ENCODE measurements around the gene MINPP1. TPM values are rescaled to one million over a fixed set of nuclear protein-coding genes. Genes with fewer than 3 reads are reported as not detected.

Gene MINPP1
- total RNA-seq, 4 donors from 2014 or later = 11.1 to 28.4 (median 21.2) TPM

DNA sequence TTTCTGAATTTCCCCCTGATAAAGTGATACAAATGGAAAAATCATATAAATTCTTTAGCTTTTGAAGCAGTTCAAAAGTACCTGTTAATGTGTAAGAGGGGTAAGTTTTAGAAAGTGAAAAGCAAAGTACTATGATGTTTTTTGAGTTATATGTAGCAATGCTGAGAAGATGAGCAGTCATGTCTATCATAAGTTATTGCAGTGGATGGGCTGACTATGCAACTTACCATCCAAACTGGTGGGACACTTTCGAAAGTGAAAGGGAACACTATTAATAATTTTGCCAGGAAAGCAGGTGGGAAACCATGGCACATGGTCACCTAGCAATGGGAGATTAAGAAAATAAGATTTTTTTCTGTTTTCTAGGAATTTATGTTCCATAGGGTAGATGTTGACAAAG lies 4.1 kb downstream of the MINPP1 start:
- WGBS, 2 donors (ENCODE audit: low coverage in 1 of 2) = 96 to 100% methylated on average over 1 of the region's 1 CpG

DNA sequence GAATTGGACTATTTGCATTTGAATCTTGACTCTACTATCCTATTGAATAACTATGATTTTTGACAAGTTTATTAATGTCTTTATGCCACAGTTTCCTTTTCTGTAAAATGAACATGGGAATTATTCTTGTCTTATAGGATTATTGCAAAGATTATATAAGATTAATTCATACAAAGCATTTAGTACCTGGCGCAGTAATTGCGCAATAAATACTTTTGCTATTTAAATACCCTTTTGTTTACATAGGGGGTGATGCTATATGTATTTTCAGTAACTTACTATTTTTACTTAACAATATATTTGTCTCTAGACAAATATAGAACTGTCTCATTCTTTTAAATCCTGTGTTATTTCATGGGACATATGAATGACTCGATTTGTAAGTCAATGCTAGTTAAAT lies 5.3 kb downstream of the MINPP1 start:
- TF ChIP-seq POLR2AphosphoS5 (IDR thresholded peaks at IDR 0.05) = no peak
- TF ChIP-seq, protein P1, sequence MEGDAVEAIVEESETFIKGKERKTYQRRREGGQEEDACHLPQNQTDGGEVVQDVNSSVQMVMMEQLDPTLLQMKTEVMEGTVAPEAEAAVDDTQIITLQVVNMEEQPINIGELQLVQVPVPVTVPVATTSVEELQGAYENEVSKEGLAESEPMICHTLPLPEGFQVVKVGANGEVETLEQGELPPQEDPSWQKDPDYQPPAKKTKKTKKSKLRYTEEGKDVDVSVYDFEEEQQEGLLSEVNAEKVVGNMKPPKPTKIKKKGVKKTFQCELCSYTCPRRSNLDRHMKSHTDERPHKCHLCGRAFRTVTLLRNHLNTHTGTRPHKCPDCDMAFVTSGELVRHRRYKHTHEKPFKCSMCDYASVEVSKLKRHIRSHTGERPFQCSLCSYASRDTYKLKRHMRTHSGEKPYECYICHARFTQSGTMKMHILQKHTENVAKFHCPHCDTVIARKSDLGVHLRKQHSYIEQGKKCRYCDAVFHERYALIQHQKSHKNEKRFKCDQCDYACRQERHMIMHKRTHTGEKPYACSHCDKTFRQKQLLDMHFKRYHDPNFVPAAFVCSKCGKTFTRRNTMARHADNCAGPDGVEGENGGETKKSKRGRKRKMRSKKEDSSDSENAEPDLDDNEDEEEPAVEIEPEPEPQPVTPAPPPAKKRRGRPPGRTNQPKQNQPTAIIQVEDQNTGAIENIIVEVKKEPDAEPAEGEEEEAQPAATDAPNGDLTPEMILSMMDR (IDR thresholded peaks at IDR 0.05) = no peak
- no peak for TF ChIP-seq POLR2A (IDR thresholded peaks at IDR 0.05)
- TF ChIP-seq EP300 (IDR thresholded peaks at IDR 0.05; ENCODE audit: low read depth) = no peak

More for the DNA sequence above, 4.1 kb downstream of the MINPP1 start:
- peaks cover 0 to 19% (median 1%) of the 10 kb centered on the region in 4 donors for H3K36me3 ChIP-seq
- no peaks in the 10 kb centered on the region for H3K9me3 ChIP-seq
- intact Hi-C loops (cut with DNase I; ENCODE audit: low total_unique reads) = no loop called here
- no peak for DNase-seq
- peaks cover 5 to 28% (median 19%) of the 10 kb centered on the region in 4 donors for H3K4me1 ChIP-seq
- in situ Hi-C loops (cut with MboI; ENCODE audit: low pct_ligation_motif_present in 1 of 4, low pct_unique_long_range_greater_than_20kb in 1 of 4, low sequenced_read_pairs in 3 of 4) = no loop called here
- H3K27ac ChIP-seq = no peak overlapping the region
- H3K4me3 ChIP-seq = no peak overlapping the region
- TF ChIP-seq, protein P1 (IDR thresholded peaks at IDR 0.05) = no peak
- TF ChIP-seq POLR2A (IDR thresholded peaks at IDR 0.05) = no peak
- TF ChIP-seq EP300 (IDR thresholded peaks at IDR 0.05; ENCODE audit: low read depth) = no peak
- TF ChIP-seq POLR2AphosphoS5 (IDR thresholded peaks at IDR 0.05) = no peak
- H3K27me3 ChIP-seq = no peaks in the 10 kb centered on the region

DNA sequence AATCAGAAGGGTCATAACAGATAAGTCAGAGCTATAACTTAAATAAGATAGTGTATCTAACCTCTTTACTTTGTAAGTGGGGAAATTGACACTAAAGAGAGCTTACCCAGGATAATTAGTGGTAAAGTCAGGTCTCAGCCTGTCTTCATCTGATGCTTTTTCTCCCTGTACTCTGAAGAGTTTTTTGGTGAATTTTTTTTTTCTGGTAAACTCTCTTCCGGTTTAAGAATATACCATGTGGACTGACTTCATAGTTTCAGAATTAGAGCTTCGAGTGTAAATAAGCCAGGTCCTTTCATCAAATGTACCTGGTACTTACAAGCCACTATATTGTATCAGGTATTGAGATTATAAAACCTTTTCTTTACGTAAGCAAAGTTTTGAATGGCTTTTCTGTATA lies 6.8 kb downstream of the MINPP1 start:
- no peak overlapping the region for H3K4me3 ChIP-seq
- in situ Hi-C loops (cut with MboI; ENCODE audit: low pct_ligation_motif_present in 1 of 4, low pct_unique_long_range_greater_than_20kb in 1 of 4, low sequenced_read_pairs in 3 of 4) = no loop called here
- H3K36me3 ChIP-seq = peaks cover 0 to 35% (median 9%) of the 10 kb centered on the region in 4 donors
- no peaks in the 10 kb centered on the region for H3K9me3 ChIP-seq
- H3K4me1 ChIP-seq = peaks cover 0 to 13% (median 3%) of the 10 kb centered on the region in 4 donors
- no peaks in the 10 kb centered on the region for H3K27me3 ChIP-seq
- TF ChIP-seq POLR2AphosphoS5 (IDR thresholded peaks at IDR 0.05) (no peak), POLR2A (IDR thresholded peaks at IDR 0.05) (no peak), EP300 (IDR thresholded peaks at IDR 0.05; ENCODE audit: low read depth) (no peak)
- TF ChIP-seq, protein P1 (IDR thresholded peaks at IDR 0.05) = no peak
- 86 to 90% methylated on average over 3 of the region's 3 CpGs for WGBS, 2 donors (ENCODE audit: low coverage in 1 of 2)
- H3K27ac ChIP-seq = no peak overlapping the region
- intact Hi-C loops (cut with DNase I; ENCODE audit: low total_unique reads) = no loop called here
- DNase-seq = no peak

More for the DNA sequence above, 5.3 kb downstream of the MINPP1 start:
- intact Hi-C loops (cut with DNase I; ENCODE audit: low total_unique reads) (no loop called here), in situ Hi-C loops (cut with MboI; ENCODE audit: low pct_ligation_motif_present in 1 of 4, low pct_unique_long_range_greater_than_20kb in 1 of 4, low sequenced_read_pairs in 3 of 4) (no loop called here)
- Histone ChIP-seq H3K36me3 (peaks cover 0 to 31% (median 6%) of the 10 kb centered on the region in 4 donors), H3K9me3 (no peaks in the 10 kb centered on the region), H3K27ac (no peak overlapping the region), H3K4me3 (no peak overlapping the region), H3K27me3 (no peaks in the 10 kb centered on the region), H3K4me1 (peaks cover 5 to 23% (median 13%) of the 10 kb centered on the region in 4 donors)
- WGBS, 2 donors (ENCODE audit: low coverage in 1 of 2) = 84 to 88% methylated on average over 3 of the region's 3 CpGs
- no peak for DNase-seq

- WGBS, 2 donors (ENCODE audit: low coverage in 1 of 2) = 65 to 100% methylated on average over 1 to 3 of the region's 3 CpGs
- TF ChIP-seq, protein P1 (IDR thresholded peaks at IDR 0.05) = no peak
- TF ChIP-seq POLR2AphosphoS5 (IDR thresholded peaks at IDR 0.05) (no peak), EP300 (IDR thresholded peaks at IDR 0.05; ENCODE audit: low read depth) (no peak), POLR2A (IDR thresholded peaks at IDR 0.05) (no peak)
- Histone ChIP-seq H3K9me3 (no peaks in the 10 kb centered on the region), H3K4me1 (no peaks in the 10 kb centered on the region), H3K4me3 (no peak overlapping the region), H3K27me3 (no peaks in the 10 kb centered on the region), H3K27ac (no peak overlapping the region), H3K36me3 (peaks cover 0 to 30% (median 12%) of the 10 kb centered on the region in 4 donors)
- DNase-seq = no peak
- in situ Hi-C loops (cut with MboI; ENCODE audit: low pct_ligation_motif_present in 1 of 4, low pct_unique_long_range_greater_than_20kb in 1 of 4, low sequenced_read_pairs in 3 of 4) = no loop called here
- intact Hi-C loops (cut with DNase I; ENCODE audit: low total_unique reads) = no loop called here
Observed at GRCh38 chr10:87518937-87519336, 14.2 kb downstream of the MINPP1 start.

Data from transverse colon (tissue), 4 donors.